Testis (tissue), 3 donors: ENCODE data around the gene NELL2. TPM values are rescaled to one million over a fixed set of nuclear protein-coding genes. Genes with fewer than 3 reads are reported as not detected.
A peak's percentile ranks its signal among the peaks of the same experiment; 100 is the strongest.

Source experiments
- DNase-seq: peaks from one replicate; pipeline ENCODE4 v3.0.0-alpha.2; 2019
- H3K27ac ChIP-seq, 2 donors: fragments of 200-600 bp; sonication (generic); one replicate each; pipeline ENCODE4 v1.5.1; 2019
- H3K27me3 ChIP-seq: fragments of 200-600 bp; sonication (generic); one replicate; pipeline ENCODE4 v1.5.1; 2019
- H3K36me3 ChIP-seq: fragments of 200-600 bp; sonication (generic); one replicate; pipeline ENCODE4 v1.5.1; 2017; ENCODE audit warnings: low read depth; ENCODE audit errors: missing control alignments
- H3K4me1 ChIP-seq: fragments of 200-600 bp; sonication (generic); one replicate; pipeline ENCODE4 v1.5.1; 2019
- H3K4me3 ChIP-seq, 2 donors: fragments of 200-600 bp; sonication (generic); one replicate each; pipeline ENCODE4 v1.5.1; 2017 to 2019
- H3K9me3 ChIP-seq: fragments of 200-600 bp; sonication (generic); one replicate; pipeline ENCODE4 v1.5.1; 2017
- POLR2A ChIP-seq: fragments of 450-650 bp; IDR thresholded peaks from one replicate; pipeline ENCODE4 v1.6.1; 2017; ENCODE audit warnings: antibody characterized with exemption, mild to moderate bottlenecking, moderate library complexity
- WGBS, 2 donors: methylation state at CpG; one replicate each; pipeline ENCODE4 v1.1.5; 2018; 5-methylcytosine and 5-hydroxymethylcytosine counted together
- intact Hi-C: fragments of 100-400 bp; cut with DNase I; formaldehyde crosslinking; loops from one replicate; pipeline ENCODE4 v1.15.1; 2023; ENCODE audit warnings: low total_unique reads
- polyA plus RNA-seq: library from polyadenylated mRNA; stranded (reverse); fragments of 350-450 nt; fragmentation: Illumina TruSeq; extraction: RNeasy Lipid Tissue Mini Kit (QIAGEN cat#74804); gene quantifications from one replicate; pipeline ENCODE4 v1.2.3, GENCODE V29; 2014; ENCODE audit warnings: low read depth, low replicate concordance; ENCODE audit not compliant: insufficient read depth
- total RNA-seq, 2 donors: library from RNA; depleted of rRNA; stranded (reverse); fragments of >200 nt; gene quantifications; one replicate each; pipeline ENCODE4 v1.2.3, GENCODE V29; 2016
- TF ChIP-seq, protein P1 (sequence below), 3 experiments: fragments of 450-650 bp in 2 of 3; fragments of 200-600 bp in 1 of 3; sonication (generic) in 1 of 3; IDR thresholded peaks; one replicate each; pipeline ENCODE4 v1.5.1; 2016 to 2019; ENCODE audit warnings: antibody characterized with exemption in 3 of 3, mild to moderate bottlenecking in 2 of 3, moderate library complexity in 1 of 3

Gene NELL2
- total and polyA plus RNA-seq, 3 donors from 2014 or later = 4.2 to 10.6 (median 9.0) TPM

DNA sequence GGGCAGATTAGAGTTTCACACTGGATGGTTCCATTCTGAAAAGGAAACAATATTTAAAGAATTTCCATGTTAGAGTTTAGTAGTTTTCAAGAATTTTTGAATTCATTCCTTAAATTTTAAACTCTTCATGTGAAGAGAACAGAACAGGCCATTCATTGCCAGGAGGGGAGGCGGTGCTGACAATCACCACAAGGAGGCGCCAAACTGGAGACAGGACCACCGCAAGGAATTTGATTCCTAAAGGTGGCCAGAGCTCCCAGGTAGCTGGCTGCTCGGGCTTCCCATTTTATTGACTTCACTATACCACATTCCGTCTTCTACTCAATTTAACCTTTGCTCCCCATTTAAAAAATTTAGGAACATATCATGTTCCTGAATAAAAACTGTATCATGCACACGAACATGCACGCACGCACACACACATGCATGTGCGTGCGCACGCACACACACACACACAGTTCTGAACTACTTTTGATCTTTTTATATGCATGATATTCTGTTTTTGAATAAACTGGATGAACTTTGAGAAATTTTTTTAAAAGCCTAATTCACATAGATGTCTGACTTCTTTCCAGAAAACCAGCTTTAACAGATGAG lies 101.2 kb downstream of the NELL2 start:
- TF ChIP-seq, protein P1, sequence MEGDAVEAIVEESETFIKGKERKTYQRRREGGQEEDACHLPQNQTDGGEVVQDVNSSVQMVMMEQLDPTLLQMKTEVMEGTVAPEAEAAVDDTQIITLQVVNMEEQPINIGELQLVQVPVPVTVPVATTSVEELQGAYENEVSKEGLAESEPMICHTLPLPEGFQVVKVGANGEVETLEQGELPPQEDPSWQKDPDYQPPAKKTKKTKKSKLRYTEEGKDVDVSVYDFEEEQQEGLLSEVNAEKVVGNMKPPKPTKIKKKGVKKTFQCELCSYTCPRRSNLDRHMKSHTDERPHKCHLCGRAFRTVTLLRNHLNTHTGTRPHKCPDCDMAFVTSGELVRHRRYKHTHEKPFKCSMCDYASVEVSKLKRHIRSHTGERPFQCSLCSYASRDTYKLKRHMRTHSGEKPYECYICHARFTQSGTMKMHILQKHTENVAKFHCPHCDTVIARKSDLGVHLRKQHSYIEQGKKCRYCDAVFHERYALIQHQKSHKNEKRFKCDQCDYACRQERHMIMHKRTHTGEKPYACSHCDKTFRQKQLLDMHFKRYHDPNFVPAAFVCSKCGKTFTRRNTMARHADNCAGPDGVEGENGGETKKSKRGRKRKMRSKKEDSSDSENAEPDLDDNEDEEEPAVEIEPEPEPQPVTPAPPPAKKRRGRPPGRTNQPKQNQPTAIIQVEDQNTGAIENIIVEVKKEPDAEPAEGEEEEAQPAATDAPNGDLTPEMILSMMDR (IDR thresholded peaks at IDR 0.05) = peak in 2 of 3 experiments; percentile 41 to 74
- no peak for TF ChIP-seq POLR2A
- 79 to 81% methylated on average over 11 of the region's 11 CpGs for WGBS, 2 donors
- peak; percentile 74 for DNase-seq
- no peaks in the 10 kb centered on the region for H3K9me3 ChIP-seq
- H3K4me1 ChIP-seq = no peaks in the 10 kb centered on the region
- H3K27me3 ChIP-seq = no peaks in the 10 kb centered on the region
- H3K36me3 ChIP-seq = no peaks in the 10 kb centered on the region
- no peak overlapping the region for H3K4me3 ChIP-seq
- no peak overlapping the region for H3K27ac ChIP-seq
- intact Hi-C loops = no loop called here

DNA sequence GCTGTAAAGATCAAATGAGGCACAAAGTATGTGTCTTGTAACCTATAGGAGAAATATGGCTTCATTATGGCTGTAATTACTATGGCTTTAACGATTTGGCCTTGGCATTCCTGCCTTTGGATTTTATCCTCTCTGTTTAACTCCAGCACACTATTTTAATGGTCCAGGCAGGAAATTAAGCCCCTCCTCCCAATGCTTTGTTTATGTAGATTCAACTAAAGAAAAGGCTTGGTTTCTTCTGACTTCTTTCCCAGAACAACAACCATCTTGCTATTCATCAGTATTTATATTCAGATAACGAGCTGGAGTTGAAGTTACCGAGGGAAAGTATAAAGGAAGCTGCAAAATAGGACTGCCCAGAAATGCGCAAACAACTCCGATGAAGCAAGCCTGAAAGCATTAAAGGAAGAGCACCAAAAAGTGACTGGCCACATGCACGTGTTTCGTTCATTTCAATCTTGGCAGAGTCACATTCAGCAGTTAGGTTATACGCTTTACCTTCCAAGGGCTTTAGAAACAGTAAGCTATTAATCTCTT lies 104.6 kb downstream of the NELL2 start:
- TF ChIP-seq, protein P1 (IDR thresholded peaks at IDR 0.05) = no peak
- no peak for TF ChIP-seq POLR2A
- intact Hi-C loops = no loop called here

DNA sequence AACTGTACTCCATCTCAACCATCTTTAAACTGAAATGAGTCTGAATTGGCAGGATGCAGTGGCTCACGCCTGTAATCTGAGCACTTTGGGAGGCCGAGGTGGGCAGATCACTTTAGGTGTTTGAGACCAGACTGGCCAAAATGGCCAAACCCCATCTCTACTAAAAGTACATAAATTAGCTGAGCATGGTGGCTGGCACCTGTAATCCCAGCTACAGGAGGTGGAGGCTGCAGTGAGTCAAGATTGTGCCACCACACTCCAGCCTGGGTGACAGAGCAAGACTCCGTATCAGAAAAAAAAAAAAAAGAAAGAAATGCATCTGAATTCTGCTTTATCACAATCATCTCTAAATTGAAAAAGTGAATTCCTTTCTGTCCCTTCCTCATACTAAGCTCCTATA lies 110.3 kb downstream of the NELL2 start:
- no peak for DNase-seq
- intact Hi-C loops = no loop called here
- no peaks in the 10 kb centered on the region for H3K36me3 ChIP-seq
- no peaks in the 10 kb centered on the region for H3K27me3 ChIP-seq
- 90 to 92% methylated on average over 3 of the region's 3 CpGs for WGBS, 2 donors
- no peak overlapping the region for H3K27ac ChIP-seq
- H3K9me3 ChIP-seq = no peaks in the 10 kb centered on the region
- H3K4me1 ChIP-seq = no peaks in the 10 kb centered on the region
- TF ChIP-seq POLR2A = no peak
- TF ChIP-seq, protein P1 (IDR thresholded peaks at IDR 0.05) = no peak
- H3K4me3 ChIP-seq = no peak overlapping the region

More for the DNA sequence above, 104.6 kb downstream of the NELL2 start:
- WGBS, 2 donors = 41 to 47% methylated on average over 8 of the region's 8 CpGs
- no peaks in the 10 kb centered on the region for H3K4me1 ChIP-seq
- H3K4me3 ChIP-seq = no peak overlapping the region
- H3K27me3 ChIP-seq = no peaks in the 10 kb centered on the region
- H3K9me3 ChIP-seq = no peaks in the 10 kb centered on the region
- DNase-seq = no peak
- no peaks in the 10 kb centered on the region for H3K36me3 ChIP-seq
- no peak overlapping the region for H3K27ac ChIP-seq

DNA sequence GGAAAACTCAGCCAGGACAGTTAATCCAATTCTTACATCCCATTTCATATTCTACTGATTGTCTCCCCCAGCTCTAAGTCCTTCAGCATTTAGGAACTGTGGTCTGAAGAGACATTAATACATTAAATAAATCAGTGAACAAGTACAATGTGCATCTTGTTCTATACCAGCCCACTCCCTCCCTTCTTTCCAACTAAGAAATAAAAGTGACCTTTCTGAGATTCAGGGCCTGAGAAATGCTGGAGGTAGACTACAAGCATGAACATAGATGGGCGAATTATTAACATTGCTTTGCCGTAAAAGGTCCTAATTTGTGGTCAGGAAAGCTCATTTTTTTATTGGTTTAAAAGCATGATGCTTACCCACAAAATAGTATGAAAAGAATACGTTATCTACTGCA lies 113.1 kb downstream of the NELL2 start:
- TF ChIP-seq POLR2A = no peak
- intact Hi-C loops = no loop called here

DNA sequence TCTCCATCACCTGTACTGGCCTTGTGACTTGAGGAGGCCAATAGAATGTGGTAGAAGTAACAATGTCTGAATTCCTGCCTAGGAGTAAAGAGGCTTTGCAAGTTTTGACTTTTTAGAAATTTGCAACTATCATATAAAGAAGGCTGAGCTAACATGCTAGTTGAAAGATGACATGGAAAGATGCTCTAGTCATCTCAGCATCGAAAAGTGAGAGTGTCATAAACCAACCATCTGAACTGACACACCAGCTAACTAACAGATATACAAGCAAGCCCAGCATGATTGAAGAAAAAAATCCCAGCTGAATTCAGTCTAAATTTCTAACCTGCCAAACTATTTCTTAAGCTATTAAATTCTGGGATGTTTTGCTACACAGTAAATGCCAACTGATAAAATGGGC lies 116.8 kb downstream of the NELL2 start:
- TF ChIP-seq POLR2A = no peak
- TF ChIP-seq, protein P1 (IDR thresholded peaks at IDR 0.05) = no peak
- DNase-seq = no peak
- H3K4me1 ChIP-seq = no peaks in the 10 kb centered on the region
- H3K27me3 ChIP-seq = no peaks in the 10 kb centered on the region
- no peaks in the 10 kb centered on the region for H3K36me3 ChIP-seq
- intact Hi-C loops = no loop called here
- H3K27ac ChIP-seq = no peak overlapping the region
- H3K4me3 ChIP-seq = no peak overlapping the region
- H3K9me3 ChIP-seq = no peaks in the 10 kb centered on the region
- WGBS, 2 donors = 94 to 95% methylated on average over 1 of the region's 1 CpG

More for the DNA sequence above, 113.1 kb downstream of the NELL2 start:
- H3K9me3 ChIP-seq = no peaks in the 10 kb centered on the region
- H3K36me3 ChIP-seq = no peaks in the 10 kb centered on the region
- H3K4me1 ChIP-seq = no peaks in the 10 kb centered on the region
- no peak overlapping the region for H3K4me3 ChIP-seq
- H3K27me3 ChIP-seq = no peaks in the 10 kb centered on the region
- 67 to 77% methylated on average over 3 of the region's 3 CpGs for WGBS, 2 donors
- H3K27ac ChIP-seq = no peak overlapping the region
- DNase-seq = no peak
